NCI-H2196 (cell line): Measurements from ENCODE around the gene PACSIN2.
"Not testable (repeated sequence)": the region's sequence is repeated elsewhere in the genome, so short reads cannot be mapped to it uniquely, and the experiment has no call there.

Experiments used
- DNase-seq: peaks from one replicate; lab custom pipeline; 2025; ENCODE audit not compliant: unreplicated experiment; lab: John Stamatoyannopoulos, UW

The PACSIN2 gene, protein sequence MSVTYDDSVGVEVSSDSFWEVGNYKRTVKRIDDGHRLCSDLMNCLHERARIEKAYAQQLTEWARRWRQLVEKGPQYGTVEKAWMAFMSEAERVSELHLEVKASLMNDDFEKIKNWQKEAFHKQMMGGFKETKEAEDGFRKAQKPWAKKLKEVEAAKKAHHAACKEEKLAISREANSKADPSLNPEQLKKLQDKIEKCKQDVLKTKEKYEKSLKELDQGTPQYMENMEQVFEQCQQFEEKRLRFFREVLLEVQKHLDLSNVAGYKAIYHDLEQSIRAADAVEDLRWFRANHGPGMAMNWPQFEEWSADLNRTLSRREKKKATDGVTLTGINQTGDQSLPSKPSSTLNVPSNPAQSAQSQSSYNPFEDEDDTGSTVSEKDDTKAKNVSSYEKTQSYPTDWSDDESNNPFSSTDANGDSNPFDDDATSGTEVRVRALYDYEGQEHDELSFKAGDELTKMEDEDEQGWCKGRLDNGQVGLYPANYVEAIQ

DNA sequence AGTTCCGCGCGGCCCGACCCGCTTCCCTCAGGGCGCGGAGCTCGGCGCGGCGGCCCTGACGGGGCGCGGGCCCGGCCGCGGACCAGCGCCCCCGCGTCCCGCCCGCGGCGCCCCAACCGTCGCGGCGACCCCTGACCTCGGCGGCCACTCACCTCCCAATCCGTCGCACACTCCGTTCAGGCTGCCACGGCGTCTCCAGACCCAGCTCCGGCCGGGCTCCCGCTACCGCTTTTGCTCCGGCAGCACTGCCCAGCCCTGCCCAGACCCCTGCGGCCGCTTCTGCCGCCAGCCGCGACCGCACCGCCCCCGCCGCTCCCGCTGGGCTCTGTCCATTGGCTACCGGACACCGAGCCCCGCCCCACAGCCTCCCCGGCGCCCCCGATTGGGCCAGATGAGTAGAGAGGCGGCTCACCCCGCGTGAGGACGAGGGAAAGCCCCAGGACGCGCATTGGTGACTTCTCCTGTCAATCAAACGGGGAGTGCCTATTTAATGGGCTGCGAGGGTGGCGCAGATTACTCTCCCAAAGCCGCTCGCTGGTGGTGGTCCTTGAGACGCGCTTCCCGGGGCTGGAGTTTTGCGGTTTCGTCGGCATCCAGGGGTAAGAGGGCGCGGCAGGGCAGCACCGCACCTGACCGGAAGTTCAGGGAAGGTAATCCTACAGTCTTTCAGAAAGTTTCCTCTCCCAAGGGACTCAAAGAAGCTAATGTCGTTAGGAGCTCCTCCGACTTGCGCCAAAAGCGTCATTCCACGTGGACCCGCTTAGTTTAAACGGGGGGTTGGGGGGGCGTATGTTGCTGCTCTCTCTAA is at the start of gene PACSIN2:
Gene PACSIN2 (minus strand): TSS at position 281 of the 808 bp plus-strand sequence. CDS start 103,069 bp downstream, outside the sequence.
- peak; percentile 98 for DNase-seq

DNA sequence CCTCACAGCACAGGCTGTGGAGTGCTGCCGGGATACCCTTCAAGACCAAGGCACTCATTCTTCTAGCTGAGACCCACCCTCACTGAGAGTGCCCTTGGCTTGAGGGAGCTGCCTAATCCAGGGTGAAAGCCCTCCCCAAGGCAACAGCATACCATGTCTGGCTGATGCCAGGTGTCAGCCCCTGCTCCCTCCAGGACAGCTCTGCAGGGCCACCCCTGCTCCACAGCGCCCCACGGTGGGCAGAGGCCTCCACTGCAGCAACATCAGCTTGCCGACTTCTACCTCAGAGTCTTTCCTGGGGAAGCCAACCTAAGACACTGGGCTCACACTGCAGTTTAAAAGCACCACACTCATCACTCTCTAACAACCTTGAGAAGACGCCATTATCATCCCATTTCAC is 45.2 kb upstream of the PACSIN2 start:
- DNase-seq: peak; percentile 74

DNA sequence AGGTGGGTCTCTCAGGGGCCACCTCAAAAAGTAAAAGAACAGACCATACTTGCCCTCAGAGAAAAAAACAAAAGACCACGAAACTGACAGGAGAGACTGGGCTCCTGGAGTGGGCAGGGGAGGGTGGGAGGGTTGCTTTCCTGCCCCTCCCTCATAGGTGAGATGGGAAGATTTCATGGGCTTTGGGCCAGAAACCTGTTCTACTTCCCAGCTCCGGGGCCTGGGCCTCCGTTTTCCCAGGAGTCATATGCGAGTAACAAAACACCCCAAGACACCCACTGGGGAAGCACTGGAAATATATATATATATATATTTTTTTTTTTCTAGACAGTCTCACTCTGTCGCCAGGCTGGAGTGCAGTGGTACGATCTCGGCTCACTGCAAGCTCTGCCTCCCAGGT is 42.7 kb upstream of the PACSIN2 start:
- no peak for DNase-seq

DNA sequence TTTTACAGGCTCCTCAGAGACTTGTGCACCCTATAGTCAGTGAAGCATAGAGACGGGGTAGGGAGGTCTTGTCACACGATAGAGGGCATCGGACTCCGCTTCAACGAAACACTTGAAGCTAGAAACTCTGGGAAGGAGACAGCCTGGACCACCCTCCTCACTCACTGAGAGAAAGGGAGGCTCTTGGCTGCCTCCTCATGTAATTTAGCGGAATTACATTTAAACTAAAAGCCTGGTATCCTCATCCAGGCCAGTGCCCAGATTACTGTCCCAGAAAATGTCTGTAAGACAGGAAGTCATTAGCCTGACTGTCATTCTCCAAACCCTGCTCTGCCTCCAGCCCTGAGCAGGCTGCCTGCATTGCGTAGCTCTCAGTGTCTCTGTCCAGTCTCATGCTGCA is 38.2 kb upstream of the PACSIN2 start:
- DNase-seq: no peak

DNA sequence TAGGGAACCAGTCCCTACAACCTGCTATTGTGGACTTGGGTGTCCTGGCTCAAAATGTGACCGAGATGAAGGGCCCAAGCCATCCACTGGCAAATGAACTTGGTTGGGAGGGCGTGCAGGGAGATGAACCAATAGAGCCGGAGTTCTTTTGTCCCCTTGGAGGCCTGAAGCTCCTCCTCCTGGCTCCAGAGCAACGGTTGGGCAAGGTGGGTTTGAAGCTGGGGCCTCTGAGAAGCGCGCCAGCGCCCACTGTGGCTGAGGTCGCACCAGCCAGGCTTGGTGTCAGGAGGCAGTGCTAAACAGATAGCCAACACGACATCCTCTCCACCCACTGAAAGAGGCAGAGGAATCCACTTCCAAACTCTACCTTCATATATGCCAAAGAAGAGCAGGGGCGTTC is 36.0 kb upstream of the PACSIN2 start:
- DNase-seq: no peak

DNA sequence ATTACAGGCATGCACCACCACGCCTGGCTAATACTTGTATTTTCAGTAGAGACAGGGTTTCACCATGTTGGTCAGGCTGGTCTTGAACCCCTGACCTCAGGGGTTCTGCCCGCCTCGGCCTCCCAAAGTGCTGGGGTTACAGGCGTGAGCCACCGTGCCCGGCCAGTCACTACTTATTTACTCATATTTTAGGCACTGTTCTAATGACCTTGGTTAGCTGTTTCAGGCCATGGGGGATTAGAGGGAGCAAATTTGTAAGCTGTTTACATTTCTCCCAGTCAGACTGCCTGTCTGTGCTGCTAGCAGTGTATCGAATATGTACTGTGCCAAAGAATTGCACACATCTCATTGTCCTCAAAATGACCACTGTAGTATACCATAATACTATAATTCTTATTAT is 32.7 kb upstream of the PACSIN2 start:
- no peak for DNase-seq

DNA sequence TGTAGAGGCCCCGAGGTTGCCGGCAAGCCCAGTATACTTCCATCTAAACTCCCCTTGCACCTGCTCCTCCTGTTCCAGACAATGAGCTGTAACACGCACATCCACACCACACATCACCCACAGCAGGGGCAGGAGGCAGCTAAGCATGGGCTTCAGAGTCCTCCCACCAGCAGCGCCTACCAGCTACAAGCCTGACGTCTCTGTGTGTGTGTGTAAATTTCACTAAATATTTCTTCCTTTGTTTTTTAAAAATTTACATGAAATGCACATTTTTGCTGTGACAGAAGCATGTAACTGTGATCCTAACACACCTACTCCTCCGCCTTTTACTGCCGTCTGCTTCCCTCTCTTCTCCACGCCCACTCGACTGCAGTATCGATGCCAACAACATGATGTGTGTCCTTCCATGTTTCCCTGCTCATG is 29.4 kb upstream of the PACSIN2 start:
- DNase-seq: no peak

DNA sequence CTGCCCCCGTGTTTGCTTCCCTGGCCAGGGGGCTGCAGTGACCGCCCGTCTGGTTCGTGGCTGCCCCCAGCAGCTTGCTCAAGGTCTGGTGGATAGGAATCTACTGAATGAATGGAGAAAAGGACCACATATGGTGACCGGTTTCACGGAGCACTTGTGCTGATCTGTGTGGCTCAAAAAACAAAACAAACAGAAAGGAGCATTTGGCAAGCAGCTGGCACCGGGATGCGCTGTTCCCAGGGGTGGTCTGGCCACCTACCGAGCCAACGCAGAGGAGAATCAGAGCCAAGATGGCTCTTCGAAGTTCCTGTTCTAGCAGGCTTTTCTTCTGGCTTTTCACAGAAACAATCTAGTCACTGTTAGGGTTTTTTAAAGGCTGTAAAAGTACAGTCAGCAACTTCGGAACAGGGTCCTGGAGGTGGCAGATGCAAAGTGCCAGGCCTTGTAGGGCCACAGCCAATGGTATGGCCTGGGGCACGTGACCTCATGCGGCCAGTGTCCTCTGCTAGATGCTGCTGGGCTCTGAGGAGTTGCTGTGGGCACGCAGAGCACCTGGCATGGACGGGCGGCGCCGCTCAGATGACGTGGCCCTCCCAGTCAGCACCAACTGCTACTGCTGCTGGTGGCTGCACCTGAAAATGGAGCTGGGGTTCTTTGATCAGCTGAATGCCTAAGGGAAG is 27.3 kb upstream of the PACSIN2 start:
- peak; percentile 93 for DNase-seq

DNA sequence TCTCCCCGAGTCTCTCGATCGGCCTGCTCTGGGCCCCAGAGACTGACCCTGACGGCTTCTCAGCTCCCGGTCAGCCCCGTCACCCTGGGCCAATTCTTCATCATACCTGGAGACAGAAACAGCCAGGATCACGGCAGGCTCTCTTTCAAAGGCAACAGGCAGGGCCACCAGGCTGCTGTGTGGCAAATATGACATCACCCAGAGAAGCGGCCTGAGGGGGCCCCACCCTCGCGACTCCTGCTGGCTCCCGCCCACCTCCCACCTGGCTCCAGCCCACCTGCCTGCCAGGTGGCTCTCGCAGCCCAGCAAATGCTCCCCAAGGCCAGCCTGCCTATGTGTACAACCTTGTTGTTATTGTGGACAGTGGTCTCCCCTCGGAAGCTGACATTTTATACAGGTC is 24.9 kb upstream of the PACSIN2 start:
- peak; percentile 34 for DNase-seq

DNA sequence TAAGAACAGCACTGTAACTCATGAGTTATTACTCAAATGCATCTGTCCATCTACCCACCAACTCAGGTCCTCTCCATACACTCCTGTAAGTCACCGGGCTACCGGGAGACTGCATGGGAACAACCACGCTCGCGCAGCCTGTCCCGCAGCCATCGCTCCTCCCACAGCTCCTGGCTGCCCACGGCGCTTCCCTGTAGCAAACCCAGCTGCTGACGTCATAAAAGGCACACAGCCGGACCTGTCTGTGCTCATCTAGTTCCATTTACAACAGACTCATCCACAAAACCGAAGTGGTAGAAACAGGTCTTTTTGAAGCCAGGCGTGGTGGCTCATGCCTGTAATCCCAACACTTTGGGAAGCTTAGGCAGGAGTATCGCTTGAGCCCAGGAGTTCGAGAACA is 23.4 kb upstream of the PACSIN2 start:
- DNase-seq: no peak

DNA sequence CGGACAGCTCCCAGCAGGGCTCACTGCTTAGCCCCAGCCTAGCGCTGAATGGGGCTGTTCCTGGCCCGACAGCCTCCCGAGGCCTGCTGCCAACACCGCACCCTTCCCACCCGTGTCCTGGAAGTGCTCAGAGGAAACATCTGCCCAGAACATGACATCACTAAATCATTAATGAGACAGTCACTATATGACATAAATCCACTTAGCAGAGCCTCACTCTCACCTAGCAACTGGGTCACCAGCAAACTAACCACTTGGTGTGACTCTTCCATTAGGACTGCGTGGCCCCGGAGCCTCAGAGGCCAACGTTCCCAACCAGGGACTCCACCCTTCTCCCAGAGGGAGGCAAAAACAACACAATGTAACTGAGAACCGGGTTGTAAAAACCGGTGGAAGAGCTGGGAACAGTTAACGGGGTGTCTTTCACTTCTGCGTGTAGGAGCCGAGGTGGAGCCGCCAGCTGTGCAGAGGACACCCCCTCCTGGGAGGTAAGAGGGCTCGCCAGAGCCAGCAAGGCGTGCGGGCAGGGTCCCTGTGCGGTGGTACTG is 21.4 kb upstream of the PACSIN2 start:
- peak; percentile 25 for DNase-seq

DNA sequence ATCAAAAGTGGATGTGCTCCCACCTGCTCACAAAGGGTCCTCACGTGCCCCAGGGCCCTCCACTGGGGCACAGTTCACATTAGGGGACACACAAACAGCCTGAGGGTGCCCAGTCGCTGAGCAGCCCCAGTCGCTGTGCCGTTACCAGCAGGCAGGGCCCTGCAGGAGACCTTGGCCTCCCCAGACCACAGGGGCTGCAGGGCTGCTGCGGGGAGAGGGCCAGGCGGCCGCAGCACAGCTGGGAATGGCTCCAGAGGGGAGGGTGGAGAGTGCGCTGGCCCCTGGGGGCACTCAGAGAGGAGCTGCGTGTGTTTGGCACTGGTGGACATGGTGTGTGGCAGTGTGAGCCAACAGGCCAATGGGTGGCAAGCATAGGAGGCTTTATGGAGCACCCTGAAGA is 20.3 kb upstream of the PACSIN2 start:
- no peak for DNase-seq

DNA sequence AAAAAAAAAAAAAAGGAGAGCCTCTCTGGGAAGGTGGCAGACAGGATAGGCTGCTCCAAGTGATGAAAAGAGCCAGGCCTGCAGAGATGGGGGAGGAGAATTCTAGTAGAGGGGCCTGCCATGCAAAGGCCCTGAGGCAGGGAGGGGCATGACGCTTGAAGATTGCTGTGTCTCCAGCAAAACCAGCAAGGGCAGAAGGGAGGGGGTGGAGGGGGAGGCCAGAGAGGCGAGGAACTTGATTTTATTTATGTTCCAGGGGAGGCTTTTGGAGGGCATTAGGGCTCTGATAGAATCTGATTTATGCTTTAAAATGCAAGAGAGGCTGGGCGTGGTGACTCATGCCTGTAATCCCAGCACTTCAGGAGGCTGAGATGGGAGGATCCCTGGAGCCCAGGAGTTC is 16.7 kb upstream of the PACSIN2 start:
- DNase-seq: no peak

DNA sequence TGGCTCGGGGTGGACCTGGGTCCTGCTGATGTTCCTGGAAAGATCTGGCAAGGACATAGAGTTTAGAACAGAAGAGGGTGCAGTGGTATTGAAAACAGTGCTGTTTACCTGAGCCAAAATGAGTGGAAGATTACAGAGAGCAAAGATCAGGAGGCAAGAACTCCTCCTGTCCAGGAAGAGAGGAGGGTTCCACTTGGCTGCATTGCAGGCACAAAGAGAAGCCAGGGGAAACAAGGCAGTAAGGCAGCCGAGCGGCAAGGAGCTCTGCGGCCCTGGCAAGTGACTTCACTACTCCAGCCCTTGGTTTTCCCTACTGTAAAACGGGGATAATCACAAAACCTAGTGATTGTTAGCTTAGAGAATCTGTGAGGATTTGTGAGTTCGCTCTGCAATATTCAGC is 3.7 kb upstream of the PACSIN2 start:
- DNase-seq: no peak

DNA sequence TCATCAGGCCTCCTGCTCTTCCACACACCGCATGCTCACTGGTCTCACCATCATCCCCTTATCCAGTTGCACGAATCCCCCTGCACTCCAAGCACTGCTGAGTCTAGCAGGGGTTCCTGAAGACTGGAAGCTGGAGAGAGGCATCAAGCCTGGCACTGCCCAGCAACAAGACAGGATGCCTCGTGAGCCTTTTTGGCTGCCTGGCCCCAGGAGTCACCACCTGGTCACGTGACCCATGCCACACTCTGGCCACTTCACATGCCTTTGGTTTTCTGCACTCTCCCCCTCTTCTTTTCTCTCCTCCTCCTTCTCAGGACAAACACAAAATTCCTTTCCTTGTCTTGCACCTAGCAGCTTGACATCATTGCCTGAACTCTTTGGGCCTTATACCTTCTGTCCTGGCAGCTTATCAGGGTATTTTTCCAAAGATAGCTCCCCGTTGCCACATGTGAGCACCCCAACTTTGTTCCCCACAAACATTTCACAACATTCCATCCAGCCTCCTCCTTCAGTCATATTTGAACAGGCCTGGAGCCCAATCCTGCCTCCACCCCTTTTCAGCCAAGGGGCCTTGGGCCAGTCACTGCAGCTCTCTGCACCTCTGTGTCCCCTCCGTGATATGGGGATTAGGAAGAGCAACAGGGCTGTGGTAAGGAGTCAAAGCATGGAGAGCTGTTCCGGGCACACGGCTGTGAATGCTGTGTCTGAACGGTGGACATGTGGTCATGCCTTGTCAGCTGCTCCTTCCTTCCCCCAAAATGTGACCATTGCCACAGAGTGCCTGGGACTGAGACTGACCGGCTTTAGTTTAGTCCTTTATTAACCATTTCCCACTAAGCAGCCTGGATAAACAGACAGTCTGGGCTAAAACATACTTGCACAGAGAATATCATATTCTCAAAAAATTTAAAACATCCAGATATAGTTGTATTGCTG is 2.8 kb upstream of the PACSIN2 start:
- DNase-seq: peak; percentile 29

DNA sequence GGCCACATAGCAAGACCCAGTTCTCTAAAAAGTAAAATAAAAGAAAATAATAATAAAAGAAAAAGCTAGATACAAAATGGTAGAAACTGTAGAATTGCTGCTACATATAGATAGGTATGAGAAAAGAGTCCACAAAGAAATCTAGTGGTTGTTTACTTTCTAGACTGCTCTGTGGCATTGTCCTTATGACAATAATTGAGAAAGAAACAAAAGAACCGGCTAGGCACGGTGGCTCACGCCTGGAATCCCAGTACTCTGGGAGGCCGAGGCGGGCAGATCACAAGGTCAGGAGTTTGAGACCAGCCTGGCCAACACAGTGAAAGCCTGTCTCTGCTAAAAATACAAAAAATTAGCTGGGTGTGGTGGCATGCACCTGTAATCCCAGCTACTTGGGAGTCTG is 1.2 kb upstream of the PACSIN2 start:
- DNase-seq: not testable (repeated sequence)

DNA sequence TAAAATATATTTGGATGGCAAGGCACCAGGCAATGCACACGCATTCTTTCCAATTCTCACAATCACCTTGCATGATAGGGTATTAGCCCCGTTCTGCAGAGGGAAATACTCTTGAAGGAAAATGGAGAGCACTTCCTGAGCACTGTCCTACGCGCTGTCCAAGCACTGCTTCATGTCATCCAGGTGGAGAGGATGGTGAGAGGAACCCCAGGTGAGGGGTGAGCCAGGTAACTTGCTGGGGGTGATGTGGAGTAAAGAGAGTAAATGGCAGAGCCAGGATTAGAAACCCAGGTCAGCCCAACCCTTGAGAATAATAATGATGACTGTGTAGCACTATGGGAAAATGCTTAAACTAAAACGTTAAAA is 711 bp upstream of the PACSIN2 start:
- DNase-seq: no peak

DNA sequence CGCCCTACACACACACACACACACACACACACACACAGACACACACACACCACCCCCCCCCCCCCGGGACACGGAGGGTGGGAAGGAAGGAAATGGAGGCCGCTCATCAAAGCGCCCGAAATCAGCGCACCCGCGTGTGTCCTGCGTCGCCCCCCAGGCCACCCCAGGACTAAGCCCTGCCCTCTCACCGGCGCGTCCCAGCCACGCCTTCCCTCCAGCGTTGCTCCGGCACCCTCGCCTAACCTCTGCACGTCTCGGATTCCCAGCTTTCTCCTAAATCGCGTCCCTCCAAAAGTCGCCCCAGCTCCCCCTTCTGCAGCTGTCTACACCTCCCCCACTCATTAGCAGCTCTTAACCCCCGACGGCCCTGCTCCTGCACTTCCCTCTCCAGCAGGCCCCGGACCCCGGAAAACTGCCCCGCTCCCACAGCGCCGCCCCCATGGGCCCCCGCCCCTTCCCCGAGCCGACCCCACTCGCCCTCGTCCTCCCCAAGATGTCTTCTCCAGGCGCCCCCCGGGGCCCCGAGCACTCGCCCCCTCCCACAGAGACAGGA is 557 bp downstream of the PACSIN2 start:
- DNase-seq: no peak

DNA sequence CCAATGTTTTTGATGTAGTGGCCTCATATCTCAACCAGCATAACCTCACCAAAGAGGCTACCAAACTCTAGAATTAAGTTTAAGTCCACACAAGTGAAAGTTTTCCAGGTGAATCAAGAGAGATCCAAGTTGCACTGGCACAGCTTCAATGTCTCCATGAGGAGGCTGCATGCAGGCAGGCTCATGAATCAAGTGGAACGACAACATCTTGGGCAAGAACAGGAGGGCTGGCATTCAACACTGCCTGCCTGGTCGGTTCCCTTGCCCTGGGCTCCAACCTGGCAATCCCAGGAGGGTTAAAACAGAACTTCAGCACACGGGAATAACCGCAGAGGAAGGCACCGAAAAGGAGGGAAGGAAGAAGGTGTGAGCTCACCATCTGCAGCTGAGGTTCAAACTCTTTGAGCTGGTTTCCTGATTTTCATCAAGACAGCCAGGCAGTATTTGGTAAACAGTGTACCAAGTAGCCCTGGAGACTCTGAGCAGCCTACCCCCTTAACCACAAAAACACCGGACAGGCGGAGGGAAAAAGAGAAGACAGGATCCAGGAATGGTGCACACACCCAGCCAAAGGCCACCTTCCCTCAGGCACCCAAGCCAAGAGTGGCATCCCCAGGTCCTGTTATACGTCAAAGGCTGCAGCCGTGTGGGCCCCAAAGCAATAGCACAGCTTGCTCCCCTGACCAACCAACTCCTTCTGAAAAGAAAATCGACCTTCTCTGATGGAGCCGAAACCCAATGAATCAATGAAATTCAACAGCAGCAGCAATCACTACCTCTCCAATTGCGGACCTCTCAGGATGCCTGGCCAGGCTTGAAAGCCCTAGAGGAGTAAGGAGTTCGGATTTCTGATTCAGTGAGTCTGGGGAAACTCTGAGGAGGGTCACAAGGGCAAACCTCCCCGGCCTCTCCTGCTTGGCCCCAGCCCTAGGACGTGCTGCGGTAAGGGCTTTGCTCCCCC is 1.3 kb downstream of the PACSIN2 start:
- no peak for DNase-seq
